HFF-Myc (cell line): Measurements from ENCODE around the gene ACR.

Source experiments
- DNase-seq: peaks from one replicate; pipeline ENCODE4 v3.0.0-alpha.2; 2011; ENCODE audit warnings: low read depth; ENCODE audit errors: extremely low read depth
- H3K4me3 ChIP-seq: replicated peaks from 2 replicates; pipeline ENCODE4 v1.5.1; 2011; ENCODE audit warnings: low read depth, mild to moderate bottlenecking, control low read depth, low read length
- TF ChIP-seq, protein P1 (sequence below): IDR thresholded peaks from 2 replicates; pipeline ENCODE4 v1.5.1; 2012; ENCODE audit warnings: mild to moderate bottlenecking, low read depth, low read length, control low read depth; ENCODE audit errors: missing control alignments

Gene ACR

DNA sequence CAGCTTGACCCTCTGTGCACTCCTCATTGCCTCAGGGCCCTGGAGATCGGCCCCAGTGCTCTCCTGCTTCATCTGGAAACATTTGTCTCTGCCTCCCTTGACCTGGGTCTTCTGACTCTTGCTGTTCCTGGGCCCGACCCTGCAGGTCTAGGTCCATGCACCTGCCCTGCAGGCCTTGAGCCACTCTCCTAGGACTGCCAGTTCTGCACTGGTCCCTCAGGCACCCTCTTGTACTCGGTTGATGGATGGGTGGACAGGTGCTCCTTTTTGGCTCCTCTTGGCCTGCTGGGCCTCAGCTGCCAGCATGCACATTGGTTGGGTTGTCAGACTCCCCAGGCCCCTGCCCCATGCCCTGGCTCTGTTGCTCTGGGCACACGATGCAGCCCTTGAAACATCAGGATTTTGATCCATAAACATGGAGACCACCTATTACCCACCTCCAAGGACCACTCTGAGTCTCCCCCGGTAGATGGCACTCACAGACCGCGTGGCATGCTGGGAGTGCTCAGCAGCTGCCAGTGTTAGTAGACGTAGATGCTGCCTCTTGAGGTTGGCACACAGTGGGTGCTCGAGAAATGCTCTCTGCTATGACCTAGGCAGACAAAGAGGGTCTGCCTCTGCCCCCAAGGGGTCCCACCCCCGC lies 20.2 kb upstream of the ACR start:
- no peak overlapping the region for H3K4me3 ChIP-seq
- DNase-seq: no peak
- TF ChIP-seq, protein P1, sequence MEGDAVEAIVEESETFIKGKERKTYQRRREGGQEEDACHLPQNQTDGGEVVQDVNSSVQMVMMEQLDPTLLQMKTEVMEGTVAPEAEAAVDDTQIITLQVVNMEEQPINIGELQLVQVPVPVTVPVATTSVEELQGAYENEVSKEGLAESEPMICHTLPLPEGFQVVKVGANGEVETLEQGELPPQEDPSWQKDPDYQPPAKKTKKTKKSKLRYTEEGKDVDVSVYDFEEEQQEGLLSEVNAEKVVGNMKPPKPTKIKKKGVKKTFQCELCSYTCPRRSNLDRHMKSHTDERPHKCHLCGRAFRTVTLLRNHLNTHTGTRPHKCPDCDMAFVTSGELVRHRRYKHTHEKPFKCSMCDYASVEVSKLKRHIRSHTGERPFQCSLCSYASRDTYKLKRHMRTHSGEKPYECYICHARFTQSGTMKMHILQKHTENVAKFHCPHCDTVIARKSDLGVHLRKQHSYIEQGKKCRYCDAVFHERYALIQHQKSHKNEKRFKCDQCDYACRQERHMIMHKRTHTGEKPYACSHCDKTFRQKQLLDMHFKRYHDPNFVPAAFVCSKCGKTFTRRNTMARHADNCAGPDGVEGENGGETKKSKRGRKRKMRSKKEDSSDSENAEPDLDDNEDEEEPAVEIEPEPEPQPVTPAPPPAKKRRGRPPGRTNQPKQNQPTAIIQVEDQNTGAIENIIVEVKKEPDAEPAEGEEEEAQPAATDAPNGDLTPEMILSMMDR: no peak

DNA sequence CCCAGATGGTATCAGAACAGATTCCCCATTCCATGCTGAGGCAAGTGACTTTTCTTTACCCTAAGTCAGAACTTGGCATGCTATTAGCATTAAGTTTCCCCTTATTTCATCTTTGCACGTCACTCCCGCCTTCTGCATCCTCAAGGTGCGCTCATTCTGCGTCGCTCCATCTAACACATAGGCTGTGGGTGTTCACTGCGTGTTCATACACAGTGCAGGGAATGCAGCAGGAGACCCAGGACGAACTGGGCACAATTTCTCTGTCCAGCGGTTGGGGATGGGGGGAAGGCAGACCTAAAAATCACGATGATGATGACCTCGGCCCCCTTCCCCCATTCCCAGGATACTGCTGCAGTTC lies 19.7 kb upstream of the ACR start:
- DNase-seq: no peak
- H3K4me3 ChIP-seq: no peak overlapping the region
- TF ChIP-seq, protein P1: no peak

DNA sequence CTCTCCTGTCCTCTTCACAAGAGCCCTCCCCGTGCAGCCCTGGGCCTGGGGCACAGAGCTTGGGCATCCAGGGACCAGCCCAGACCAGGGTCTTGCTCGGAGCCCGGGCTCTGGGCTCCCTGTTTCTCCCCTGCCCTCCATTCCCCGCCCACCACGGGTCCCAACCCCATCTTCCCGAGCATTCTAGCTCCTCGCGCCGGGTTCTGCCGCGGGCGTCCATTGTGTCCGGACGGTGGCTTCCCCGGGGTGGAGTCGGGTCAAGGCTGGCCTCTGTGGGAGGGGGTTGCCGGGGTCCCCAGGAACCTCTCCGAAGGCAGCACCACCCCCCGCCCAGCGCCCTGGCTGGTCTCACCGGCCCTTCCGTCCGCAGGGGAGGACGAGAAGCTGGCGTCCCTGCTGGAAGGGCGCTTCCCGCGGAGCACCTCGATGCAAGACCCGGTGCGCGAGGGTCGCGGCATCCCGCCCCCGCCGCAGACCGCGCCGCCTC lies 18.1 kb upstream of the ACR start:
- TF ChIP-seq, protein P1: no peak
- H3K4me3 ChIP-seq: no peak overlapping the region
- DNase-seq: no peak

DNA sequence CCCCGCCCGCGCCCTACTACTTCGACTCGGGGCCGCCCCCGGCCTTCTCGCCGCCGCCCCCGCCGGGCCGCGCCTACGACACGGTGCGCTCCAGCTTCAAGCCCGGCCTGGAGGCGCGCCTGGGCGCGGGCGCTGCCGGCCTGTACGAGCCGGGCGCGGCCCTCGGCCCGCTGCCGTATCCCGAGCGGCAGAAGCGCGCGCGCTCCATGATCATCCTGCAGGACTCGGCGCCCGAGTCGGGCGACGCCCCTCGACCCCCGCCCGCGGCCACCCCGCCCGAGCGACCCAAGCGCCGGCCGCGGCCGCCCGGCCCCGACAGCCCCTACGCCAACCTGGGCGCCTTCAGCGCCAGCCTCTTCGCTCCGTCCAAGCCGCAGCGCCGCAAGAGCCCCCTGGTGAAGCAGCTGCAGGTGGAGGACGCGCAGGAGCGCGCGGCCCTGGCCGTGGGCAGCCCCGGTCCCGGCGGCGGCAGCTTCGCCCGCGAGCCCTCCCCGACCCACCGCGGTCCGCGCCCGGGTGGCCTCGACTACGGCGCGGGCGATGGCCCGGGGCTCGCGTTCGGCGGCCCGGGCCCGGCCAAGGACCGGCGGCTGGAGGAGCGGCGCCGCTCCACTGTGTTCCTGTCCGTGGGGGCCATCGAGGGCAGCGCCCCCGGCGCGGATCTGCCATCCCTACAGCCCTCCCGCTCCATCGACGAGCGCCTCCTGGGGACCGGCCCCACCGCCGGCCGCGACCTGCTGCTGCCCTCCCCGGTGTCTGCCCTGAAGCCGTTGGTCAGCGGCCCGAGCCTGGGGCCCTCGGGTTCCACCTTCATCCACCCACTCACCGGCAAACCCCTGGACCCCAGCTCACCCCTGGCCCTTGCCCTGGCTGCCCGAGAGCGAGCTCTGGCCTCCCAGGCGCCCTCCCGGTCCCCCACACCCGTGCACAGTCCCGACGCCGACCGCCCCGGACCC lies 17.4 kb upstream of the ACR start:
- TF ChIP-seq, protein P1: no peak
- DNase-seq: no peak
- H3K4me3 ChIP-seq: no peak overlapping the region

DNA sequence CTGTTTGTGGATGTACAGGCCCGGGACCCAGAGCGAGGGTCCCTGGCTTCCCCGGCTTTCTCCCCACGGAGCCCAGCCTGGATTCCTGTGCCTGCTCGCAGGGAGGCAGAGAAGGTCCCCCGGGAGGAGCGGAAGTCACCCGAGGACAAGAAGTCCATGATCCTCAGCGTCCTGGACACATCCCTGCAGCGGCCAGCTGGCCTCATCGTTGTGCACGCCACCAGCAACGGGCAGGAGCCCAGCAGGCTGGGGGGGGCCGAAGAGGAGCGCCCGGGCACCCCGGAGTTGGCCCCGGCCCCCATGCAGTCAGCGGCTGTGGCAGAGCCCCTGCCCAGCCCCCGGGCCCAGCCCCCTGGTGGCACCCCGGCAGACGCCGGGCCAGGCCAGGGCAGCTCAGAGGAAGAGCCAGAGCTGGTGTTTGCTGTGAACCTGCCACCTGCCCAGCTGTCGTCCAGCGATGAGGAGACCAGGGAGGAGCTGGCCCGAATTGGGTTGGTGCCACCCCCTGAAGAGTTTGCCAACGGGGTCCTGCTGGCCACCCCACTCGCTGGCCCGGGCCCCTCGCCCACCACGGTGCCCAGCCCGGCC lies 16.7 kb upstream of the ACR start:
- H3K4me3 ChIP-seq: no peak overlapping the region
- no peak for DNase-seq
- TF ChIP-seq, protein P1: no peak

DNA sequence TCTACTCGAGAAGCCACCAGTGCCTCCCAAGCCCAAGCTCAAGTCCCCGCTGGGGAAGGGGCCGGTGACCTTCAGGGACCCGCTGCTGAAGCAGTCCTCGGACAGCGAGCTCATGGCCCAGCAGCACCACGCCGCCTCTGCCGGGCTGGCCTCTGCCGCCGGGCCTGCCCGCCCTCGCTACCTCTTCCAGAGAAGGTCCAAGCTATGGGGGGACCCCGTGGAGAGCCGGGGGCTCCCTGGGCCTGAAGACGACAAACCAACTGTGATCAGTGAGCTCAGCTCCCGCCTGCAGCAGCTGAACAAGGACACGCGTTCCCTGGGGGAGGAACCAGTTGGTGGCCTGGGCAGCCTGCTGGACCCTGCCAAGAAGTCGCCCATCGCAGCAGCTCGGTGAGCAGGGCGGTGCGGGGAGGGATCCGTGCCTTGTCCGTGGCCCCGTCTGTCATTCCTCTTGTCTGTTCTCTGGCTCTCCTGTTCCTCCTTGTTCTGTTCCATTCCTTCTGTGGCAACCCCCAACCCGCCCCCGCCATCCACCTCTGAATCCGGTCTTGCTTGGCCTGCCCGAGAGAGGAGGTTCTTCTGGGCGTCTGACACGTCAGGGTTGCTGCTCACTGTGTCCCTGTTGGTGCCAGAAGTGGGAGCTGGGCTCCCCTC lies 15.8 kb upstream of the ACR start:
- DNase-seq: no peak
- TF ChIP-seq, protein P1: no peak
- no peak overlapping the region for H3K4me3 ChIP-seq
